GM12878 (cell line): ENCODE results near the gene FCER2. TPM values are rescaled to one million over a fixed set of nuclear protein-coding genes. Genes with fewer than 3 reads are reported as not detected.

Source experiments
- ATAC-seq: fragments of 200-7000 bp; cut with Tn5 transposase; 3 replicates; pipeline ENCODE4 v1.9.1; 2020; ENCODE audit warnings: mild to moderate bottlenecking, moderate library complexity
- BruUV-seq: library from RNA; stranded (reverse); fragments of 400-500 nt; replicated peaks from 2 replicates; lab custom pipeline; 2021; lab: Mats Ljungman, UMichigan
- CTCF ChIA-PET: fragments of 300-600 bp; sonication (Branson Sonifier 250); formaldehyde crosslinking; extraction: SDS; loops from one replicate; lab custom pipeline; 2021; ENCODE audit warnings: inconsistent platforms; lab: Yijun Ruan, JAX
- POLR2A ChIA-PET: fragments of 350-600 bp; formaldehyde crosslinking; extraction: SDS; loops from one replicate; lab custom pipeline; 2021; ENCODE audit warnings: inconsistent platforms; lab: Charles Lee
- RAD21 ChIA-PET: fragments of 300-600 bp; sonication (Branson Sonifier 250); formaldehyde crosslinking; loops from one replicate; lab custom pipeline; 2023; ENCODE audit warnings: antibody characterized with exemption; ENCODE audit not compliant: unreplicated experiment; lab: Charles Lee
- SMC1A ChIA-PET: fragments of 300-600 bp; sonication (Branson Sonifier 250); formaldehyde crosslinking; loops from one replicate; lab custom pipeline; 2023; ENCODE audit not compliant: unreplicated experiment, uncharacterized antibody; lab: Charles Lee
- DNase-seq: peaks from one replicate; pipeline ENCODE4 v3.0.0-alpha.2; 2011; ENCODE audit warnings: low read depth, low spot score
- FAIRE-seq: peaks from 3 replicates; lab custom pipeline; 2011; peaks lifted over from hg19 to GRCh38; lab: Jason Lieb, UNC
- H2AFZ ChIP-seq: 2 replicates; pipeline ENCODE4 v1.6.0; 2011; ENCODE audit warnings: low read depth, low read length, control low read depth; ENCODE audit not compliant: control insufficient read depth
- H3K27ac ChIP-seq: 2 replicates; pipeline ENCODE4 v1.5.1; 2011; ENCODE audit warnings: control low read depth; ENCODE audit not compliant: control insufficient read depth, insufficient read depth
- H3K27me3 ChIP-seq, 2 experiments: replicated peaks in 1 of 2; 2 replicates each; pipeline versions ENCODE4 v1.6.0 to v1.6.1; 2011; ENCODE audit warnings: low read length in 1 of 2; ENCODE audit not compliant: control insufficient read depth in 2 of 2, insufficient read depth in 2 of 2
- H3K36me3 ChIP-seq, 2 experiments: 2 replicates each; pipeline ENCODE4 v1.5.1; 2011; ENCODE audit warnings: low read length in 1 of 2; ENCODE audit not compliant: control insufficient read depth in 2 of 2, insufficient read depth in 2 of 2
- H3K4me1 ChIP-seq: 2 replicates; pipeline ENCODE4 v1.6.1; 2011; ENCODE audit warnings: mild to moderate bottlenecking, low read length, moderate library complexity, mixed read lengths; ENCODE audit not compliant: control insufficient read depth, insufficient read depth
- H3K4me2 ChIP-seq: 2 replicates; pipeline ENCODE4 v1.6.0; 2011; ENCODE audit warnings: control low read depth; ENCODE audit not compliant: control insufficient read depth, insufficient read depth
- H3K4me3 ChIP-seq: fragments of 200-600 bp; sonication (generic); 2 replicates; pipeline ENCODE4 v1.5.1; 2016
- H3K79me2 ChIP-seq: 2 replicates; pipeline ENCODE4 v1.6.0; 2011; ENCODE audit warnings: low read length; ENCODE audit not compliant: control insufficient read depth, insufficient read depth
- H3K9ac ChIP-seq: 2 replicates; pipeline ENCODE4 v1.8.0; 2011; ENCODE audit warnings: low read length, control low read depth, mixed read lengths; ENCODE audit not compliant: control insufficient read depth, insufficient read depth
- H3K9me3 ChIP-seq: replicated peaks from 3 replicates; pipeline ENCODE4 v1.5.1; 2011; ENCODE audit warnings: mild to moderate bottlenecking, low read length; ENCODE audit not compliant: control insufficient read depth, insufficient read depth
- H4K20me1 ChIP-seq: 2 replicates; pipeline ENCODE4 v1.6.0; 2011; ENCODE audit not compliant: control insufficient read depth, insufficient read depth
- BACH1 ChIP-seq: fragments of 450-650 bp; IDR thresholded peaks from 2 replicates; pipeline ENCODE4 v1.6.1; 2017; ENCODE audit warnings: mild to moderate bottlenecking, borderline replicate concordance
- CREB1 ChIP-seq: IDR thresholded peaks from 2 replicates; pipeline ENCODE4 v1.6.1; 2012; ENCODE audit warnings: low read depth, mild to moderate bottlenecking, inconsistent platforms
- HCFC1 ChIP-seq: fragments of 150-350 bp; IDR thresholded peaks from 2 replicates; pipeline ENCODE4 v1.6.1; 2014; ENCODE audit warnings: low read length
- MEF2B ChIP-seq: fragments of 450-650 bp; IDR thresholded peaks from 2 replicates; pipeline ENCODE4 v1.6.1; 2018; ENCODE audit warnings: mild to moderate bottlenecking, moderate library complexity; ENCODE audit not compliant: partially characterized antibody, poor library complexity, severe bottlenecking
- NR2F1 ChIP-seq: fragments of 450-650 bp; conservative IDR thresholded peaks from 2 replicates; pipeline ENCODE4 v1.6.1; 2017; ENCODE audit warnings: mild to moderate bottlenecking
- NRF1 ChIP-seq: conservative IDR thresholded peaks from 2 replicates; pipeline ENCODE4 v1.6.1; 2011; ENCODE audit warnings: mild to moderate bottlenecking, low read depth, low read length, improper control_type of control experiment
- RUNX3 ChIP-seq: IDR thresholded peaks from 2 replicates; pipeline ENCODE4 v1.6.1; 2012; ENCODE audit warnings: low read length, inconsistent platforms
- SMARCA5 ChIP-seq: fragments of 450-650 bp; IDR thresholded peaks from 2 replicates; pipeline ENCODE4 v1.6.1; 2017; ENCODE audit warnings: mild to moderate bottlenecking
- STAT1 ChIP-seq: fragments of 450-650 bp; conservative IDR thresholded peaks from 2 replicates; pipeline ENCODE4 v1.6.1; 2014; ENCODE audit warnings: antibody characterized with exemption, mild to moderate bottlenecking
- SUPT20H ChIP-seq: IDR thresholded peaks from 2 replicates; pipeline ENCODE4 v1.6.1; 2011; ENCODE audit warnings: low read depth, mild to moderate bottlenecking, low read length, moderate library complexity, borderline replicate concordance; ENCODE audit not compliant: control insufficient read depth
- TCF12 ChIP-seq: IDR thresholded peaks from 2 replicates; pipeline ENCODE4 v1.6.1; 2011; ENCODE audit warnings: low read depth, mild to moderate bottlenecking, low read length
- TCF7 ChIP-seq: IDR thresholded peaks from 2 replicates; pipeline ENCODE4 v1.6.1; 2014; ENCODE audit warnings: antibody characterized with exemption, borderline replicate concordance
- ZNF217 ChIP-seq: fragments of 450-650 bp; IDR thresholded peaks from 2 replicates; pipeline ENCODE4 v1.6.1; 2017; ENCODE audit warnings: antibody characterized with exemption, mild to moderate bottlenecking
- ZSCAN29 ChIP-seq: fragments of 450-650 bp; IDR thresholded peaks from 2 replicates; pipeline ENCODE4 v1.6.1; 2017; ENCODE audit warnings: mild to moderate bottlenecking, moderate library complexity
- WGBS: methylation state at CpG from one replicate; pipeline ENCODE4 v1.1.6; 2016; ENCODE audit warnings: low lambda C conversion rate; ENCODE audit not compliant: insufficient replicate concordance, insufficient coverage; ENCODE audit errors: missing lambda C conversion rate; 5-methylcytosine and 5-hydroxymethylcytosine counted together
- in situ Hi-C: fragments of 300-500 bp; cut with MboI; formaldehyde crosslinking; loops from 9 replicates; pipeline ENCODE4 v1.14.3; 2018; ENCODE audit warnings: mixed read lengths
- intact Hi-C: fragments of 100-400 bp; cut with micrococcal nuclease; formaldehyde crosslinking; loops from one replicate; pipeline ENCODE4 v1.14.2; 2022; ENCODE audit not compliant: unreplicated experiment
- polyA plus RNA-seq, 11 experiments: library from polyadenylated mRNA; depleted of rRNA in 4 of 11; unstranded in 6 of 11; stranded (reverse) in 5 of 11; fragments of >200 nt; fragmentation: Nextera tagmentation in 4 of 11; fragmentation: Illumina TruSeq in 1 of 11; extraction: Ambion mirVana in 4 of 11; extraction: Trizol in 1 of 11; gene quantifications; 1 replicate in 1 of 11; 2 replicates in 10 of 11; pipeline versions ENCODE4 v1.2.1 to v1.2.3, GENCODE V29; 2011 to 2016; ENCODE audit warnings: inconsistent platforms in 2 of 11, missing spikeins in 2 of 11, low read depth in 1 of 11
- total RNA-seq, 4 experiments: library from RNA; depleted of rRNA in 3 of 4; stranded (reverse); fragments of >200 nt in 3 of 4; fragmentation: Illumina TruSeq in 1 of 4; extraction: Trizol in 1 of 4; gene quantifications; 2 replicates each; pipeline versions ENCODE4 v1.2.1 to v1.2.3, GENCODE V29; 2013 to 2021
- TF ChIP-seq, protein P1 (sequence below): fragments of 450-650 bp; IDR thresholded peaks from 2 replicates; pipeline ENCODE4 v1.6.1; 2017; ENCODE audit warnings: mild to moderate bottlenecking, moderate library complexity
- TF ChIP-seq, protein P2 (sequence below): fragments of 450-650 bp; conservative IDR thresholded peaks from 2 replicates; pipeline ENCODE4 v1.6.1; 2017; ENCODE audit warnings: mild to moderate bottlenecking, moderate library complexity

Gene FCER2
- total and polyA plus RNA-seq, 10 of the 15 experiments (the other 5 are each of a cell fraction or from before 2014, with no cell fraction given): 44.0 to 424 (median 241) TPM

DNA sequence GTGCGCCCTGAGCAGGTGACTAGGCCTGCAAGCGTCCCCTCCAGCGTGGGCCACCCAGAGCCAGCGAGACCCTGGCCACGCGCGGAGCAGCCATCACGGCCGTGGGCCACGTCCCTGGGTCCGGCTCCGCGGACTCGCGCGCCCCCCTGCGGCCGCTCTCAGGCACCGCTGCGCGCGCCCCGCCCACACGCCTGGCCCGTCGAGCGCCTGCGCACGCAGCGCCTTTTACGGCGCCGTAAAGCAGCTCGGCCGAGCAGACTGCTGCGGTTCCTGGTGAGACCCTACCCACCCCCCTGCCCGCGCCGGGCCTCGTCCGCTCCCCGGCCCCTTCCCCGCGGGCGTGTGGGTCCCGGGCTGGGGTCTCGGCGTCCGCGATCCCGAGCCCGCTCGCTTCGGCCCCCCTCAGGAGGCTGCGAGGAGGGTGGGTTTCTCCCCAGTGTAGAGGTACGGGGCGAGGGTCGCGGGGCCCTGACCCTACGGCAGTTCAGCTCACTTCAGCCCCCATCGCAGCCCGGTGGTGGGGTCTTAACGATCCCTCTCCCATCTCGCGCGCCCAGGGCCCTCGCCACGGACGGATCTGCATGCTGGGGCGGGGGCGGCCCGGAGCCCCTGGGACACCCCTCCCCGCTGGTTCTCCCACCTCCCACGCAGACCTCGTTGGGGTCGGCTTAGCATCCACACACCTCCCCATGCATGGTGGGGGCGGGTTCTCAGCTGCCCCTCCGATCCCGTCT lies 21.2 kb downstream of the FCER2 start, which contains the start of gene TRAPPC5:
Gene TRAPPC5, plus strand, starts transcription at position 228 of the 734 bp plus-strand sequence. CDS start 1,421 bp downstream, outside the sequence.
- peaks cover 23% of the 10 kb centered on the region for H3K79me2 ChIP-seq
- H3K4me1 ChIP-seq: peaks cover 39% of the 10 kb centered on the region
- ATAC-seq: peak; percentile 79
- under 1% methylated on average over 64 of the region's 79 CpGs for WGBS
- H3K9me3 ChIP-seq: no peaks in the 10 kb centered on the region; the same call in 2 of the 3 replicates
- BruUV-seq: no TSS peak
- H4K20me1 ChIP-seq: no peaks in the 10 kb centered on the region
- peak within 1 kb of the TSS; percentile 91 for H2AFZ ChIP-seq
- SMC1A ChIA-PET: interaction anchor here (0.6 to 2.9 kb wide), 20 partner anchors 15 to 611 kb away, joined by 3 to 26 read pairs (median 3); partner anchors contain the start of genes FCER2 and ZNF557
- POLR2A ChIA-PET: interaction anchor here (0.7 to 1.9 kb wide), 6 partner anchors 15 to 293 kb away, joined by 3 to 10 read pairs (median 6); no protein-coding TSS in a partner anchor
- H3K4me3 ChIP-seq: peak within 1 kb of the TSS; percentile 85
- peaks cover 0 to 3% of the 10 kb centered on the region in 2 experiments; a peak in 3 of 4 replicates for H3K36me3 ChIP-seq
- no peaks in the 10 kb centered on the region for H3K27me3 ChIP-seq
- H3K9ac ChIP-seq: peak within 1 kb of the TSS; percentile 97
- RAD21 ChIA-PET: interaction anchor here (0.6 to 1.7 kb wide), 23 partner anchors 16 to 581 kb away, joined by 3 to 23 read pairs (median 4); partner anchors contain the start of genes FCER2 and SNAPC2
- DNase-seq: no peak
- peak within 1 kb of the TSS; percentile 97 for H3K27ac ChIP-seq
- intact Hi-C loops (loop anchor here (10.0 kb wide), 1 partner anchor 224 kb away; the partner anchor contains the start of gene MAP2K7), in situ Hi-C loops (loop anchor here (5.0 kb wide), 1 partner anchor 113 kb away; no protein-coding TSS in a partner anchor)
- peak within 1 kb of the TSS; percentile 88 for H3K4me2 ChIP-seq
- FAIRE-seq: peak; percentile 65
- CTCF ChIA-PET: interaction anchor here (0.6 to 2.5 kb wide), 49 partner anchors 12 to 581 kb away, joined by 3 to 40 read pairs (median 4); partner anchors contain the start of genes CD209, FCER2, MAP2K7 and PET100
- TF ChIP-seq NRF1 (peak; percentile 88), TCF12 (0 out of 2 replicates have a peak, but pooled peaks have one; percentile 32), HCFC1 (no peak; the same call in 1 of the 2 replicates), SUPT20H (no peak), ZSCAN29 (peak; percentile 65; the same call in 1 of the 2 replicates), ZNF217 (peak; percentile 60), NR2F1 (peak; percentile 68), BACH1 (peak; percentile 98), TCF7 (no peak), SMARCA5 (peak; percentile 94), RUNX3 (peak; percentile 57), STAT1 (0 out of 2 replicates have a peak, but pooled peaks have one; percentile 49), MEF2B (peak; percentile 45), CREB1 (0 out of 2 replicates have a peak, but pooled peaks have one; percentile 41)
- TF ChIP-seq, protein P1, sequence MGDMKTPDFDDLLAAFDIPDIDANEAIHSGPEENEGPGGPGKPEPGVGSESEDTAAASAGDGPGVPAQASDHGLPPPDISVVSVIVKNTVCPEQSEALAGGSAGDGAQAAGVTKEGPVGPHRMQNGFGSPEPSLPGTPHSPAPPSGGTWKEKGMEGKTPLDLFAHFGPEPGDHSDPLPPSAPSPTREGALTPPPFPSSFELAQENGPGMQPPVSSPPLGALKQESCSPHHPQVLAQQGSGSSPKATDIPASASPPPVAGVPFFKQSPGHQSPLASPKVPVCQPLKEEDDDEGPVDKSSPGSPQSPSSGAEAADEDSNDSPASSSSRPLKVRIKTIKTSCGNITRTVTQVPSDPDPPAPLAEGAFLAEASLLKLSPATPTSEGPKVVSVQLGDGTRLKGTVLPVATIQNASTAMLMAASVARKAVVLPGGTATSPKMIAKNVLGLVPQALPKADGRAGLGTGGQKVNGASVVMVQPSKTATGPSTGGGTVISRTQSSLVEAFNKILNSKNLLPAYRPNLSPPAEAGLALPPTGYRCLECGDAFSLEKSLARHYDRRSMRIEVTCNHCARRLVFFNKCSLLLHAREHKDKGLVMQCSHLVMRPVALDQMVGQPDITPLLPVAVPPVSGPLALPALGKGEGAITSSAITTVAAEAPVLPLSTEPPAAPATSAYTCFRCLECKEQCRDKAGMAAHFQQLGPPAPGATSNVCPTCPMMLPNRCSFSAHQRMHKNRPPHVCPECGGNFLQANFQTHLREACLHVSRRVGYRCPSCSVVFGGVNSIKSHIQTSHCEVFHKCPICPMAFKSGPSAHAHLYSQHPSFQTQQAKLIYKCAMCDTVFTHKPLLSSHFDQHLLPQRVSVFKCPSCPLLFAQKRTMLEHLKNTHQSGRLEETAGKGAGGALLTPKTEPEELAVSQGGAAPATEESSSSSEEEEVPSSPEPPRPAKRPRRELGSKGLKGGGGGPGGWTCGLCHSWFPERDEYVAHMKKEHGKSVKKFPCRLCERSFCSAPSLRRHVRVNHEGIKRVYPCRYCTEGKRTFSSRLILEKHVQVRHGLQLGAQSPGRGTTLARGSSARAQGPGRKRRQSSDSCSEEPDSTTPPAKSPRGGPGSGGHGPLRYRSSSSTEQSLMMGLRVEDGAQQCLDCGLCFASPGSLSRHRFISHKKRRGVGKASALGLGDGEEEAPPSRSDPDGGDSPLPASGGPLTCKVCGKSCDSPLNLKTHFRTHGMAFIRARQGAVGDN: peak; percentile 73
- TF ChIP-seq, protein P2, sequence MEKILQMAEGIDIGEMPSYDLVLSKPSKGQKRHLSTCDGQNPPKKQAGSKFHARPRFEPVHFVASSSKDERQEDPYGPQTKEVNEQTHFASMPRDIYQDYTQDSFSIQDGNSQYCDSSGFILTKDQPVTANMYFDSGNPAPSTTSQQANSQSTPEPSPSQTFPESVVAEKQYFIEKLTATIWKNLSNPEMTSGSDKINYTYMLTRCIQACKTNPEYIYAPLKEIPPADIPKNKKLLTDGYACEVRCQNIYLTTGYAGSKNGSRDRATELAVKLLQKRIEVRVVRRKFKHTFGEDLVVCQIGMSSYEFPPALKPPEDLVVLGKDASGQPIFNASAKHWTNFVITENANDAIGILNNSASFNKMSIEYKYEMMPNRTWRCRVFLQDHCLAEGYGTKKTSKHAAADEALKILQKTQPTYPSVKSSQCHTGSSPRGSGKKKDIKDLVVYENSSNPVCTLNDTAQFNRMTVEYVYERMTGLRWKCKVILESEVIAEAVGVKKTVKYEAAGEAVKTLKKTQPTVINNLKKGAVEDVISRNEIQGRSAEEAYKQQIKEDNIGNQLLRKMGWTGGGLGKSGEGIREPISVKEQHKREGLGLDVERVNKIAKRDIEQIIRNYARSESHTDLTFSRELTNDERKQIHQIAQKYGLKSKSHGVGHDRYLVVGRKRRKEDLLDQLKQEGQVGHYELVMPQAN: peak; percentile 55; the same call in 1 of the 2 replicates
